Common myeloid progenitor, CD34-positive (primary cell): ENCODE measurements around the gene MAP10.

Source experiments
- CTCF ChIA-PET: fragments of 350-600 bp; sonication (Branson Sonifier 250); formaldehyde crosslinking; loops from one replicate; lab custom pipeline; 2021; ENCODE audit warnings: antibody characterized with exemption; lab: Charles Lee
- POLR2A ChIA-PET: fragments of 350-600 bp; sonication (Branson Sonifier 250); formaldehyde crosslinking; loops from one replicate; lab custom pipeline; 2021; ENCODE audit warnings: antibody characterized with exemption; lab: Charles Lee
- DNase-seq, 3 donors: peaks; one replicate each; pipeline versions ENCODE4 v3.0.0 to v3.0.0-alpha.2; 2013
- H3K27ac ChIP-seq, 2 experiments: 1 replicate in 1 of 2; 2 replicates in 1 of 2; pipeline ENCODE4 v1.7.0; 2013; ENCODE audit warnings: inconsistent platforms in 2 of 2, low read length in 2 of 2, mild to moderate bottlenecking in 2 of 2, low read depth in 1 of 2, moderate library complexity in 1 of 2; ENCODE audit not compliant: severe bottlenecking in 2 of 2, insufficient read depth in 1 of 2, poor library complexity in 1 of 2
- H3K27me3 ChIP-seq, 5 experiments: replicated peaks in 2 of 5; 1 replicate in 3 of 5; 2 replicates in 2 of 5; pipeline versions ENCODE4 v1.6.1 to v1.7.0; 2013; ENCODE audit warnings: low read length in 4 of 5, mild to moderate bottlenecking in 2 of 5, moderate library complexity in 2 of 5, inconsistent platforms in 1 of 5; ENCODE audit not compliant: insufficient read depth in 5 of 5, control insufficient read depth in 4 of 5
- H3K36me3 ChIP-seq, 4 experiments: 1 replicate in 2 of 4; 2 replicates in 2 of 4; pipeline versions ENCODE4 v1.6.1 to v1.7.0; 2013; ENCODE audit warnings: low read length in 3 of 4, control low read depth in 1 of 4, mild to moderate bottlenecking in 1 of 4; ENCODE audit not compliant: control insufficient read depth in 4 of 4, insufficient read depth in 4 of 4
- H3K4me1 ChIP-seq, 4 experiments: 1 replicate in 3 of 4; 2 replicates in 1 of 4; pipeline versions ENCODE4 v1.6.1 to v1.7.1; 2013; ENCODE audit warnings: low read length in 3 of 4, mild to moderate bottlenecking in 3 of 4, control low read depth in 1 of 4, inconsistent platforms in 1 of 4, moderate library complexity in 1 of 4; ENCODE audit not compliant: control insufficient read depth in 4 of 4, insufficient read depth in 4 of 4; ENCODE audit errors: control extremely low read depth in 1 of 4
- H3K4me3 ChIP-seq, 7 experiments: 1 replicate in 4 of 7; 2 replicates in 3 of 7; pipeline versions ENCODE4 v1.5.1 to v1.7.0; 2013; ENCODE audit warnings: mild to moderate bottlenecking in 7 of 7, low read length in 6 of 7, moderate library complexity in 6 of 7, inconsistent platforms in 2 of 7, low read depth in 2 of 7, control low read depth in 1 of 7; ENCODE audit not compliant: insufficient read depth in 4 of 7, control insufficient read depth in 1 of 7; ENCODE audit errors: extremely low read depth in 1 of 7
- H3K9me3 ChIP-seq, 5 experiments: 1 replicate in 4 of 5; 2 replicates in 1 of 5; pipeline versions ENCODE4 v1.6.1 to v1.7.1; 2013; ENCODE audit warnings: low read length in 4 of 5, mild to moderate bottlenecking in 2 of 5, inconsistent platforms in 1 of 5, low read depth in 1 of 5, moderate library complexity in 1 of 5; ENCODE audit not compliant: control insufficient read depth in 4 of 5, insufficient read depth in 2 of 5; ENCODE audit errors: control extremely low read depth in 1 of 5
- WGBS: methylation state at CpG from one replicate; pipeline ENCODE4 v1.1.5; 2013; ENCODE audit not compliant: insufficient coverage; 5-methylcytosine and 5-hydroxymethylcytosine counted together

Gene MAP10

GRCh38 chr1:232816324-232816723 is 11.1 kb downstream of the MAP10 start:
- POLR2A ChIA-PET: no interaction called here
- no peaks in the 10 kb centered on the region for H3K27me3 ChIP-seq
- peaks cover 0 to 2% (median 0%) of the 10 kb centered on the region in 4 experiments for H3K36me3 ChIP-seq
- no peaks in the 10 kb centered on the region for H3K4me1 ChIP-seq
- DNase-seq: no peak
- WGBS: no CpG with 5 or more reads among the region's 1 CpG
- H3K4me3 ChIP-seq: no peak overlapping the region
- no peaks in the 10 kb centered on the region for H3K9me3 ChIP-seq
- CTCF ChIA-PET: no interaction called here
- no peak overlapping the region for H3K27ac ChIP-seq

- CTCF ChIA-PET: interaction anchor here (0.9 kb wide), 1 partner anchor 20 kb away, joined by 3 read pairs; no protein-coding TSS in a partner anchor
- no CpG with 5 or more reads among the region's 2 CpGs for WGBS
Observed at GRCh38 chr1:232818040-232818439, 12.8 kb downstream of the MAP10 start.

GRCh38 chr1:232820431-232820830 is 15.2 kb downstream of the MAP10 start:
- ChIA-PET POLR2A (no interaction called here), CTCF (no interaction called here)
- no peak overlapping the region for H3K27ac ChIP-seq
- WGBS: 95% methylated on average over 1 of the region's 1 CpG
- no peaks in the 10 kb centered on the region for H3K4me1 ChIP-seq
- H3K4me3 ChIP-seq: no peak overlapping the region
- H3K36me3 ChIP-seq: peaks cover 0 to 1% (median 0%) of the 10 kb centered on the region in 4 experiments
- no peak for DNase-seq
- no peaks in the 10 kb centered on the region for H3K27me3 ChIP-seq
- H3K9me3 ChIP-seq: no peaks in the 10 kb centered on the region

More at GRCh38 chr1:232818040-232818439, 12.8 kb downstream of the MAP10 start:
- H3K4me1 ChIP-seq: no peaks in the 10 kb centered on the region
- no peak overlapping the region for H3K27ac ChIP-seq
- H3K9me3 ChIP-seq: no peaks in the 10 kb centered on the region
- no peaks in the 10 kb centered on the region for H3K27me3 ChIP-seq
- no peak for DNase-seq
- H3K4me3 ChIP-seq: no peak overlapping the region
- peaks cover 0 to 2% (median 0%) of the 10 kb centered on the region in 4 experiments for H3K36me3 ChIP-seq
- POLR2A ChIA-PET: no interaction called here

- ChIA-PET POLR2A (no interaction called here), CTCF (no interaction called here)
- Histone ChIP-seq H3K4me3 (no peak overlapping the region), H3K9me3 (no peaks in the 10 kb centered on the region), H3K27ac (no peak overlapping the region), H3K36me3 (no peaks in the 10 kb centered on the region), H3K27me3 (no peaks in the 10 kb centered on the region), H3K4me1 (no peaks in the 10 kb centered on the region)
- no peak for DNase-seq
- whole genome bisulfite sequencing: no CpG with 5 or more reads among the region's 2 CpGs
Observed at GRCh38 chr1:232822530-232822929, 17.3 kb downstream of the MAP10 start.

- H3K4me3 ChIP-seq: no peak overlapping the region
- H3K4me1 ChIP-seq: no peaks in the 10 kb centered on the region
- ChIA-PET CTCF (no interaction called here), POLR2A (no interaction called here)
- WGBS: no CpG with 5 or more reads among the region's 1 CpG
- H3K36me3 ChIP-seq: no peaks in the 10 kb centered on the region
- no peak for DNase-seq
- peaks cover 0 to 3% (median 0%) of the 10 kb centered on the region in 5 experiments for H3K9me3 ChIP-seq
- H3K27ac ChIP-seq: no peak overlapping the region
- no peaks in the 10 kb centered on the region for H3K27me3 ChIP-seq
Observed at GRCh38 chr1:232826318-232826717, 21.1 kb downstream of the MAP10 start.

GRCh38 chr1:232830661-232831060 is 25.4 kb downstream of the MAP10 start:
- 100% methylated on average over 2 of the region's 2 CpGs for WGBS
- no peak overlapping the region for H3K4me3 ChIP-seq
- H3K36me3 ChIP-seq: no peaks in the 10 kb centered on the region
- peaks cover 0 to 3% (median 0%) of the 10 kb centered on the region in 5 experiments for H3K9me3 ChIP-seq
- no peaks in the 10 kb centered on the region for H3K4me1 ChIP-seq
- no peaks in the 10 kb centered on the region for H3K27me3 ChIP-seq
- DNase-seq: no peak
- ChIA-PET CTCF (no interaction called here), POLR2A (no interaction called here)
- H3K27ac ChIP-seq: no peak overlapping the region

GRCh38 chr1:232831895-232832294 is 26.7 kb downstream of the MAP10 start:
- Histone ChIP-seq H3K27ac (no peak overlapping the region), H3K9me3 (peaks cover 0 to 3% (median 0%) of the 10 kb centered on the region in 5 experiments), H3K4me1 (no peaks in the 10 kb centered on the region), H3K27me3 (no peaks in the 10 kb centered on the region), H3K36me3 (no peaks in the 10 kb centered on the region), H3K4me3 (no peak overlapping the region)
- WGBS: no CpG with 5 or more reads among the region's 2 CpGs
- DNase-seq: no peak
- POLR2A ChIA-PET: no interaction called here
- CTCF ChIA-PET: no interaction called here
